EH (cell line): ENCODE results near the gene ISCA1.
"Not testable (repeated sequence)": the region's sequence is repeated elsewhere in the genome, so short reads cannot be mapped to it uniquely, and the experiment has no call there.

Experiments
- DNase-seq: peaks from one replicate; pipeline ENCODE4 v3.0.0-alpha.2; 2015; ENCODE audit warnings: low read depth

ISCA1 gene

DNA sequence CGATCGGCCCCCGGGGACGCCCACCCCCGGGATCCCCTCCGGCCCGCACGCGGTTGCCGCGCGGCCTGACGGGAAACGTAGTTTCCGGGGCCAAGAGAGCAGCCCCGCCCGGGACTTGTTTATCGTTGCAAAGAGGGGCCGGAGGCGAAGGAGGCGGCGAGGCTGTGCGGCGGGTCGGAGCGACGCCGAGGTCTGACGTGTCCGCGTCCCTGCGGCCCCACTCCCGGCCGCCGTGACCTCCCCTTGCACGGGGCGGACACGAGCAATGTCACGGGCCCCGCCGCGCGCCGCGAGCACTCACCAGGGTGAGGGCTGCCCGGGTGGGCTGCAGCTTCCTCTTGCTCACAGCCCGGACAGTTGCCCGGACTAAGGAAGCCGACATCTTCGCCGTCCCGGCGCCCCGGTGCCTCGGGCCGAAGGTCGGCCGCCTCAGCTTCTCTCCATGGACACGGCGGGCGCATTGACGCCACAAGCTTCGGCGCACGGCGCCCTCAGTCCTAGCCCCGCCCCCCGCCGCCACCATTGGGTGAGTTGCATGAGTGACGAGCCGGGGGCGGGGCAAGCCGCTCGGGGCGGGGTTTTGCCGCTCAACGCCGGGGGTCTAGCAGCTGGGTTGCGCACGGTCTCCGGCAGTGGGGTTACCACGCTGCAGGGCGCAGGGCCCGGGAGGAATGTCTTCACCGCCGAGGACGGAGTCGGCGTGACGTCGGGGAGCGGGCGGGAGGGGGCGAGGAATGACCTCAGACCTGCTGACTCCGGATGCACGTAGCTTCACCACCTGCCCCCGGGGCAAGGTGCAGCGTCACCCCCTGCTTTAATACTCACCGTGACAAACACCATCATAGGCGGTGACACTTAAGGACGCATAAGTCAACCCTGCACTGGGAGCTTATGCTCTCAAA, at the start of gene ISCA1:
ISCA1 (minus strand) TSS at position 462 of the 902 bp plus-strand sequence; CDS start at position 382, 80 bp downstream.
- DNase-seq: peak; percentile 92

DNA sequence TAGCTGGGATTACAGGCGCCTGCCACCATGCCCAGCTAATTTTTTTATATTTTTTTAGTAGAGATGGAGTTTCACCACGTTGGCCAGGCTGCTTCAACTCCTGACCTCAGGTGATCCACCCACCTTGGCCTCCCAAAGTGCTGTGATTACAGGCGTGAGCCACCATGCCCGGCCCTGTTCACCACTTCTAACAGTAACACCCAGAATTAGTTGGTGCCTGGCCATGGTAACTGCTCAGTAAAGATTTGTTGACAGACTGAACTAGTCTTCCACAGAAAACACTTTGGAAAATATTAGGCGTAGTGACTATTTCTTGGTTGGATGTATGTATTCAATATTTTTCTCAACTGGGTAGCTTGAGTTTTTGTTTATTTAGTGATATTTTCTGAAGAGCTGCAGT, 47.8 kb upstream of the ISCA1 start:
- no peak for DNase-seq

DNA sequence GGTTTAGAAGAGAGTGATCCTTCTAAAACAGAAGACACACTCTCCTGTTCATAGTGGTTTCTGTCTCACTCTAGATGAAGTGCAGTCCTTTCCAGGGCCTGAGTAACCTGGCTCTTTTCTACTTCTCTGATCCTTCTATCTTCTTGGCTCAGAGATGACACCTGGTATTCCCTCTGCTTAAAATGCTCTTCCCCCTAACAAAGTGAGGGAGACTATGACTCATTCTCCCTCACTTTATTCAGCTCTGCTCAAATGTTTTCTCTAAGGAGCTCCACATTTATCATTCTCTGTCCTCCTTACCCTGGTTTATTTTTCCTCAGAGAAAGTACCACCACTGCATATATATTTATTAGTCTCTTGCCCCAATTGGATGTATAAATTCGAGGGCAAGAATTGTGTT, 47.3 kb upstream of the ISCA1 start:
- DNase-seq: no peak

DNA sequence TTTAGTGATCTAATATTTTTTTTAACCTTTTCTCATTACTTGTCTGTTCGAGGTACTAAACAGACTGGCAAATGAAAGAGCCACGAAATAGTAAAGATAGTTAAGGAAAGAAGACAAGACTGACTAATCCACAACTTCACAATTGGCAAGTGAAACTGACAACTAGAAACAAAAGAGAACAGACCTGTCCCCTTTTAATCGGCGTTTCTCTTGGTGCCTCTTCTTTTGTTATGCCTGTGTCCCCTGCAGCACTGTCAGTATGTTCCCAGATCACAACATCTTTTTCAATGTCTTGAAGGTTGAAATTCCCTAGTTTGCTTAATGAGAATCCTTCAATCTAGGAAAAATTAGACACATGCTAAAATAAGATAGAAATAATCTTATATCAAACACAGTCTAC, 45.8 kb upstream of the ISCA1 start:
- DNase-seq: no peak

DNA sequence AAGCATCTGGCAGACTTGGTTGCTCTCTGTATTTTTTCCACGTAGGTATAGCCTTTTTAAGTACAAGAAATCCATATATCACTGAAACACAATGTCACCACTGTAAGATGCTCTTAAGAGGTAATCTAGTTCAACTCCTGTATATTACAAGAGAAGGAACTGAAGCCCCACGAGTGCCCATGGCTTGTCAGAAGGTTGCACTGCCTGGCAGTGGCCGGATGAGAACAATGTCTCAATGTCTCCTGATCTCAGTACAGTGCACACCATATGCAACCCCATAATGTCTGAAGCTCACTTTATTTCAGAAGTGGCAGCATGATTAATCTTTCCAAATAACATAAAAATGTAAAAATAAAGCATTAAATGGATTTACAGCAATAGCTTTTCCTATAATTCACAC, 44.2 kb upstream of the ISCA1 start:
- DNase-seq: no peak

DNA sequence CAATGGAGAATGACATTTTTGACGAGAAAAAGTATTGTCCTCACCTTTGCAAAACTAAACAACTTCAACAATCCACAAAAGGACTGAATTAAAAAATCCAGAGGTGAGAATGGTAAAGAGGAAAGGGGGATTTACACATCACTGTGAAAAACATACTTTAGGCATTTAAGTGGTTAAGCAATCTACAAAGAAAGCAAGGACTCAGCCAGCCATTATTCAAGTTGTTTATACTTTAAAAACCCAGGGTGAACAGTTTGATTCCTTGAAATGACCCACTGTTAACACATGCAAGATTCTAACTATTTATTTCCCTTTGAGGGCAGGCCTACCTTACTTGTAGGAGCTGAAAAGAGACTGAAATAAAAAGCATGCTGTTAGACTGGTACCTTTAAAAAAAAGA, 42.6 kb upstream of the ISCA1 start:
- DNase-seq: no peak

DNA sequence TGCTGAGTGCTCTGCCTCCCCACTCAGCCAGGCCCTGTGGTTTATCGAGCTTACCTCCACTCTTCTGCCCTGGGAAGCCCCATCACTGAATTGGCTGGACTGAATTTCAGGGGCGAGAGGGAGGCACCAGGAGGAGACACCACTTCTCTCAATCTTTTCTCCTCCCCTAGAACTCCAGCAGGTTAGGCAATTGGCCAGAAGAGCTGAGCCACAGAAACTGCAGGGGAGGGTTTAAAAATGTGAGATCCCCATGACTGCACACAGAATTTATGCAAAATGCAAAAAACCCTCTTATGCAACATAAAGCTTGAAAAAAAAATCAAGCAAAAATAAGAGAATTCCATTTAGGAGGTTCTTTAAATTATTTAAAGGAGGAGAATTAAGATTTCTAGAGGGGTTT, 42.0 kb upstream of the ISCA1 start:
- DNase-seq: peak; percentile 69

DNA sequence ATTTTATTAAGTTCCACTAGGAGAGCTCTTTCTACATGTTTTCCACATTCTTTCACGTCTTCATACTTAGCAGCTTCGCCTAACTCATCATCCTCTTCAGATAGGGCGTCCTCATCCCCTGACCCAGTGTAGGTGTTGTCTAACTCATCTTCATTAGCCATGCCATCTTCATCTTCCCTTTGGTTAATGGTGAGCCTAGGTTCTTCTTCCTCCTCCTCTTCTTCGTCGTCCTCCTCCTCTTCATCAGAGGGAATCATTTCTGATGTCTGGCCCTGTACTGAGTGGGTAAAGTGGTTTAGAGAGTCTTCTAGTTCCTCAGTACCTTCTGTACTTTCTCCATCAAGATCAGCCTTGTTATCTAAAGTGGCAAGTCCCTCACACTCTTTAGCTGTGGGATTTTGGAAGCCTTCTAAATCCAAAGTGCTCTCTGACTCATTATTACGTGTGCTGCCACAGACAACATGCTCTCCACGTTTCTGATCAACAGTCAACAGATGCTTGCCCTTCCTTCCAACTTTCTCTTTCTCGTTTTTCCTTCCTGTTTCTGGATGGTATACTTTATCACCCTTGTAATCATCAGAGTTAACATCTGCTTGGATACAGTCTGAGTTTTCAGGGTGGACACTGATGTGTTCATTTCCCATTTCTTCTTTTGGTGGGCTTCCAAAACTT, 40.8 kb upstream of the ISCA1 start:
- peak; percentile 85 for DNase-seq

DNA sequence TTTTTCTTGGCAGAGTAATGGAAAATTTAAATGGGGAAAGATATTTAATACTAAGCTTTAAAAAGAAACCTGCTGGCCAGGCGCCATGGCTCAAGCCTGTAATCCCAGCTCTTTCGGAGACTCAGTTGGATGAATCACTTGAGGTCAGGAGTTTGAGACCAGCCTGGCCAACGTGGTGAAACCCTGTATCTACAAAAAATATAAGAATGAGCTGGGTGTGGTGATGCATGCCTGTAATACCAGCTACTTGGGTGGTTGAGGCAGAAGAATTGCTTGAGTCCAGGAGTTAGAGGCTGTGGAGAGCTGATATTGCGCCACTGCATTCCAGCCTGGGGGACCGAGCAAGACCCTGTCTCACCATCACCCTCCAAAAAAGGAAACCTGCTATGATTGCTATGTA, 39.0 kb upstream of the ISCA1 start:
- DNase-seq: peak; percentile 97

DNA sequence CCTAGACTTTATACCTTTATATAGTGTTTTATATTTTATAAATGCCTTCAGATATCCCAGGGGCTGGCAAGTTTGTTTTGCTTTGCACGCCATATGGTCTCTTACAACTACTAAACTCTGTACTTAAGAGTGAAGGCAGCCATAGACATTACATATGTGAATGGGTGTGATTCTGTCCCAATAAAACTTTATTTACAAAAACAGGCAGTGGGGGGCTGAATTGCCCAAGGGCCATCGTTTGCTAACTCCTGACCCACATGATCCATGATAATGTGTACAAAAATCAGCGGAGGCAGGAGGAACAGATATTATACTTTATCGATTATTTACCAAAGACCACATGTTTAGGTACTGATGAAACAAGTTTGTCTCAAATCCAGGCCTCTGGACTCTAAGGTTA, 35.8 kb upstream of the ISCA1 start:
- DNase-seq: no peak

DNA sequence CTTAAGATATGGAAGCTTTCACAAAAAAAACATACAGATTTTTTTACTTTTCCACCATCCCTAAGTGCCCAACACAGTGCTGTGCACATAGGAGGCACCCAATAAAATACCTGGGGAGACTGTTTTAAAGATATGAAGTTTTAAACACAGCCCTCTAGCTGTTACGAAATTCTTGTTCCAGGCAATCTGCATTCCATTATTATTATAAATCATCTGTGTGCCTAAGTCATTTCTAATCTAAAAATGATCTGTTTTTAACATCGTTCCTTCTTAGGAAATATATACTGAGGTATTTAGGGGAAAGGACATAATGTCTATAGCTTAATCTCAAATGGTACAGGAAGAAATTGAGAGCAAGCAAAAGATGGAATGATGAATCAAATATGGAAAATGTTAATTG, 32.7 kb upstream of the ISCA1 start:
- peak; percentile 16 for DNase-seq

DNA sequence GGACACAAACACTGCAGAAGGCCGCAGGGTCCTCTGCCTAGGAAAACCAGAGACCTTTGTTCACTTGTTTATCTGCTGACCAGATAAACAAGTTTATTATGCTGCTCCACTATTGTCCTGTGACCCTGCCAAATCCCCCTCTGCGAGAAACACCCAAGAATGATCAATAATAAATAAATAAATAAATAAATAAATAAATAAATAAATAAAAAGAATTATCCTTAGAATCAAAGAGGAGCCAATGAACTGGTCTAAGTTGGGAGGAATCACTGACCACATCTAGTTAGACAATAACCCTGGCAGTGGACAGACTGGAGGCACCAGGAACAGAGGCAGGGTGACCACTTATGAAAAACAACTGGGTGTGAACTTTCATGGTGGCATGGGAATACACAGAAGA, 30.6 kb upstream of the ISCA1 start:
- DNase-seq: not testable (repeated sequence)

DNA sequence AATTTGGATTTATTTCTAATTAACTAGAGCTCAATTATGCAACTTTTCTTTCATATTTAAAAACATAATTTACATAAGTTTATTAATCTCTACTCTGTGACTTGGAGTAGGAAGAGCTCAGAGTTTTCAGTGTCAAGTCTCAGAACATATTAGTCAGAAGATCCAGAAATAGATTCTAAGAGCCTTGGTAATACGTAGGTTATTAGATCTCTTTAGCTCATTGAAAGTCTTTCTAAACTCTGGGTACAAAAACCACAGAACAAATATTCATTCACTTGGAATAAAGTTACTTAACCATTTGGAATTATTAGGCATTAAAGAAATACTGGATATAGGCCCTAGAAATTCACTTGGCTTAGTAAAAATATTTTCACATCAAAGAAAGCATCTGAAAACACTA, 26.3 kb upstream of the ISCA1 start:
- DNase-seq: no peak

DNA sequence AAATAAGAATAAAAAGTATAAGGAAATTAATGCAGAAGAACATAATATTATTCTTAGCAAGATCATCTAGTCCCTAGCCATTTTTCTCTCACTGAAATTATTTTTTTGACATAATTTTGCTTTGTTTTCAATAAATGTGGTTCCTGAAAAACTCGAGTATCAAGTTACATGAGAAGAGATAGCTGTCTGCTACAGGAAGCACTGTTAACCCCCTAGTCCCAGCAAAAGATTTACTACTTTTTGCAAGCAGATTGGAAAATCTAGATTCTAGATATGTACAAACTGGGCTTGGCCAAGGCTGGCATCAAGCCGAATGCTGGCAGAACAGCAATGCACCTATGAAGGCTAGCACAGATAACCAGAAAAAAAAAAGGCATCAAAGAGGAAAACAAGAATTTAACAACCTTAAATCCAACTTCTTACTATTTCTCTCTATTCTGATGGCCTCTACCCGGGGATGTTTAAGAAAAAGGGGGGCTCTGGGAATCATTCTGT, 21.9 kb upstream of the ISCA1 start:
- DNase-seq: no peak

DNA sequence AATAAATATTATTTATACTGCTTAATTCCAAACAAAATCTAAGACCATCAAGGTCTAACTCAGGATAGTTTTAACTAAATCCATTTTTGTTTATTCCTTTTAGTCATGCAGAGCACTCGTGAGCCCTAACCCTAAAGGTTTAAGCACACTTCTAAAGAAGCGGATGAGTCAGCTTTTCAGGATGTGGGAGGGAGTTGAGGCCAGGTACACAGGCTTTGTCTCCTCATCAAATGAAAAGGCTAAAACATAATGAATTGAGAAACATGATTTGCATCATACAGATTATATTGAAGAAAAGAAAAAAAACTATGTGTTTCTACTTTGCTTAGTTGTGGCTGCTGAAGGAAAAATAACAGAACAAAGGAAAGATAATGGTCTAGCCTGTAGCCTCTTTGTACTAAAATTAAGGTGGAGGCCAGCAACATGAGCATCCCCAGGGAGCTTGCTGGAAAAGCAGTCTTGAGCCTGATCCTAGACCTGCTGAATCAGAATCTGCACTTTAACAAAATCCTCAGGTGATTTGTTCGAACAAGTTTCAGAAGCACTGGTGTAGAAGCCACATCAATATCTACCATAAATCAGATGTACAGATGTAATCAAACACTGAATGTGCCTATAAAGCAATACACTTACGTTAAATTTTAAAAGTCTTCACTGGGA, 21.1 kb upstream of the ISCA1 start:
- DNase-seq: no peak

DNA sequence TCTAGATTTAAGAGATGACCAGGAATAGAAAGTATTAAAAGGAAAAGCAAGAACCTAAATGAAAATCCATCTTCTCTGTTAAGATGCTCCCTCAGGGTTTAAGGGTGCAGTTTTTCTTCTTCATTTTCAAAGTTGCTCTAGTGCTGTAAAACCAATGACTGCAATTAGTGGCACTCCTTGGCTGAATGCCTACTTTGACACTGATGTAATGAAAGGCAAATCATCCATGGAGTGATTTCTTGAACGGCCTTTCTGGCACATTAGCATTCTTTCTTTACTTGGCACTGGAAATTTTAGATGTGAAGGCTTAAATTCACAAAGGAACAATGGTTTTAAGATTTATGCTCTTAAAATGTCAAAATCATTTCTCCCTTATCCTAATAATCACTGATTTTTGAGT, 19.3 kb upstream of the ISCA1 start:
- DNase-seq: no peak

DNA sequence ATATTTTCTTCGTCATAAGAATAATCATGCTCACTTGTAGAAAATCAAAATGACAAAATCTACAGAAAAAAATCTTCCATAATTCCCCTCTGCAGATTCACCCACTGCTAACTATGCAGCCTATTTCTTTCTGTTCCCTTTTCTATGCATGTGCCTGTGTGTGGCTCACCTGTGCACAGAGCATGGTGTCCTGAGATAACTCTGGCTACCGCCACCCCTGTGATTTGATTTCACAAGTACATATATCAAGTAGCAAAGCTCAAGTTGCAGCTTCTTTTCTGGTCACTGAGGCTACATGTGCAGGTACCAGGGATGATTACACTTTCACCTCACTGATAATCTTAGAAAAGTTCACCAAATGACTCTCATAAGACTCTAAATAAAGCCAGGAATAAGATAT, 18.4 kb upstream of the ISCA1 start:
- DNase-seq: no peak

DNA sequence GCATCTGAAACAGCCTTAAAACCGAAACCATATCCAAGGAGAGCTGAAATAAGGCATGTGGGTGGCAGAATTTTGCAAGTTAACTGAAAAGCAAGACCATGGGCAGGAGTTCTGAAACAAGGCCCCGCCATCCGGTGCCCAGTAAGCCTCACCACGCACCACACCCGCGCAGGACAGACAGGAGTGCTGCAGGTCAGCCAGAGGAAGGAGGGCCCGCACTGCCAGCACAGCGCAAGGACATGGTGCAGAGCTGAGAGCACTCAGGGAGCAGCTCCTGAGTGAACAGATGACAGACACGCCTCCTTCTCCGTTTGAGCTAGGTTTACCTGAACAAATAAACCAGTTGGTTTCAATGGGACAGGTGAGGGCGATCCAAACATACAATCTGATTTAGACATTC, 16.5 kb upstream of the ISCA1 start:
- no peak for DNase-seq

DNA sequence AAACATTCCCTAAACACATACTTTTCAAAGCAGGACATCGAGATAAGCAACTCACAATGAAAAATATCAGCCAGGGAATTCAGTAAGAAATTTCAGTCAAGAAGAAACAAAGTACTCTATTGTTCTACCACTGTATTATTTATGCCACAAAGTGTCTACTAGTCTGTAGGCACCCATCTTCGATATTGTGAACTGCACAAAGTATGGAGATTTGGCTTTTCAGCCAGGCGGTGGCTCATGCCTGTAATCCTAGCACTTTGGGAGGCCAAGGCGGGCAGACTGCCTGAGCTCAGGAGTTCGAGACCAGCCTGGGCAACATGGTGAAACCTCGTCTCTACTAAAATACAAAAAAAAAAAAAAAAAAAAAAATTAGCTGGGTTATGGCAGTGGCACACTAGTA, 8.0 kb upstream of the ISCA1 start:
- DNase-seq: not testable (repeated sequence)

DNA sequence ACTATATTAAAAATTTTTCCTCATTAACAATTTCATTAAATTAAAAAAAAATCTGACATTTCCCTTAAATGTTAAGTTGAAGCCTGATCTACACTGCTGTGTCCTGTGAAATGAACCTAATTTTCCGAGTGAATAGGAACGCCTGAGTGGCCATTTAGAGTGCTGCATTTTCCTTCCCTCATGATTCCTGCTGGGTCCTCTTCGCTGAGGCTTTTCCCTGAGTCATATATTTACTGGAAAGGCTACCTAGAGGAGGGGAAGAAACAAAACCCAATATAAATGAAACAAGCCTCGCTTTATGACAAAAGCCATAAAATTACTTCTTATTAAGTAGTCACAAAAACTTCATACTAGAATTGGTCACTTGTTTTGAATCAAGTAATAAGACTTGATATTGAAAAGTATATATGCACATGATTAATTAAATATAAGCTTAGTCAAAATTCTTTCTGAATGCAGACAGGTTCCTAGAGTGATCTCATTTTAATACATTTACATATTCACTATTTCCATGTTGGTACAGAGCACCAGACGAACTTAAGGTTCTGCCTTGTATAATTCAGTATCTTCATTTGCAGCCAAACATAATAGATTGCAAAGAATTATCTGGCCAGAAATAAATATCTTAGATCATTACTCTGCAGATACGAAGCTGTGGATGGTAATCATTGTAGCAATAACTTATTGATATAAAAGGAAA, 6.3 kb upstream of the ISCA1 start:
- DNase-seq: no peak

DNA sequence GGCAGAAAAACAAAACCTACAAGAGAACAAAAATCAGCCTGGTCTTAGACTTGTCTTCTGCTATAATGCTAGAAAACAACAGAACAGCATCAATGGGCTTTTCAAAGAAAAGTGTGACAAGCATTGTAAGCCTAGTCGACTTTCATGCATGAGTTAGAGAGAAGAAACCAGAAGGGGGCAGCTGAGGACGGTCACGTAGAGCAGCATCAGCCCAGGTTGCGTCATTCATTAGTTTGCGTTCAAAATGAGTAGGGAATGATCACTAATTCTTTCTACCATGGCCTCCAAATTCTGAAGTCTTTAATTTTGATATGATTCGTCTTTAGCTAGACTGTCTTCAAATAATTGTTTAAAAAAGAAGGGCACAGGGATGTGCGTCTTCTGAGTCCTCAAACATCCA, 4.7 kb upstream of the ISCA1 start:
- DNase-seq: peak; percentile 48

DNA sequence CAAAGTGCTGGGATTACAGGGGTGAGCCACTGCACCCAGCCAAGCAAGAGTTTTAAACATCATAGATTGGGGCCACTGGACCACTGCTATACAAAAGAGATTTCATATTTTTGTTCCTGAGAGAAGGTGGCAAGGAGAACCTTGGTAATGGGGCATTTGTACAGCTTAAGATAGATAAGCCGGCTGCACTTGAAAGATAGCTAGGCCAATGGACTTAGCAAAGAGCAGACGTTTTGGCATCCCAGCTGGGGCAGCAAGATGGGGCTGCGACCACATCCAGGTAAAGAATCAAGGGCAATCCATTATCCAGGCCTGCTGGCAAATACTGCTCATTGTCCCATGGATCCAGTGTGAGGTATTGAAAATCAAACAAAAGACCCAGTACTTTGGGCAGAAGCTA, 3.9 kb upstream of the ISCA1 start:
- DNase-seq: no peak
